Forelimb muscle (tissue), 1 donor: ENCODE results near the gene CNKSR3. TPM values are rescaled to one million over a fixed set of nuclear protein-coding genes. Genes with fewer than 3 reads are reported as not detected.

Experiments
- DNase-seq: peaks from one replicate; pipeline ENCODE4 v3.0.0-alpha.2; 2013; ENCODE audit warnings: low read depth
- polyA plus RNA-seq: library from polyadenylated mRNA; unstranded; fragments of 120-200 nt; gene quantifications from one replicate; pipeline ENCODE4 v1.2.1, GENCODE V29; 2013; ENCODE audit not compliant: insufficient read length

The CNKSR3 gene
- polyA plus RNA-seq, 1 donor: 13.4 TPM

DNA sequence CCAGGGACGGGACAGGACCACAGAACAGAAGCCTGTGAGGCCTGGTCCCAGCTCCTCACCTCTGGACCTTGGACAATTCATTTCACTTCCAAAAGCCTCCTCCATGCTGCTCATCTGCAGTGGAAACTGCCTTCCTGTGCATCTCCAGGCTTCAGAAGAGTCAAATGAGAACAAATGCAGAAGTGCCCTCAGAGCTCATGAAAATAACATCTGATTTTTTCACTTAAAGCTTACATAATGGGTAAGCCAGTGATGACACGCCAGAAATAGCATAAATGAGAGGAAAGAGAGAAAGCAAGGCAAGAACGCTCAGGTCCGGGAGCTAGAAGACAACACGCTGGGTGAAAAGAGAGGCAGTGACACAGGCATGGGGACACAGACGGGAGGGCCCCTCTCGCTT is 7.9 kb downstream of the CNKSR3 start:
- DNase-seq: no peak

DNA sequence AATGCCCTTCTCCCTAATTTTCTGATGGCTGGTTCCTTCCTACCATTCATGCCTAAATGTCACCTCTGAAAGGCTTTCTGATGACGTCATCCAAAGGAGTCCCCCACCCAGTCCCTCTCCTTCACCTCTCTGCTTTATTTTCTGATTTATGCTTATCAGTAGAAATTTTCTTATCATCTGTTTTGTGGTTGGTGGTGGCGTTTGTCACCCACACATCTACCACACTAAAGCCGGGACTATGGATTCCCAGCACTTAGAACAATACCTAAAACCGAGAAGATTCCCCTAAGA is 9.0 kb downstream of the CNKSR3 start:
- no peak for DNase-seq

DNA sequence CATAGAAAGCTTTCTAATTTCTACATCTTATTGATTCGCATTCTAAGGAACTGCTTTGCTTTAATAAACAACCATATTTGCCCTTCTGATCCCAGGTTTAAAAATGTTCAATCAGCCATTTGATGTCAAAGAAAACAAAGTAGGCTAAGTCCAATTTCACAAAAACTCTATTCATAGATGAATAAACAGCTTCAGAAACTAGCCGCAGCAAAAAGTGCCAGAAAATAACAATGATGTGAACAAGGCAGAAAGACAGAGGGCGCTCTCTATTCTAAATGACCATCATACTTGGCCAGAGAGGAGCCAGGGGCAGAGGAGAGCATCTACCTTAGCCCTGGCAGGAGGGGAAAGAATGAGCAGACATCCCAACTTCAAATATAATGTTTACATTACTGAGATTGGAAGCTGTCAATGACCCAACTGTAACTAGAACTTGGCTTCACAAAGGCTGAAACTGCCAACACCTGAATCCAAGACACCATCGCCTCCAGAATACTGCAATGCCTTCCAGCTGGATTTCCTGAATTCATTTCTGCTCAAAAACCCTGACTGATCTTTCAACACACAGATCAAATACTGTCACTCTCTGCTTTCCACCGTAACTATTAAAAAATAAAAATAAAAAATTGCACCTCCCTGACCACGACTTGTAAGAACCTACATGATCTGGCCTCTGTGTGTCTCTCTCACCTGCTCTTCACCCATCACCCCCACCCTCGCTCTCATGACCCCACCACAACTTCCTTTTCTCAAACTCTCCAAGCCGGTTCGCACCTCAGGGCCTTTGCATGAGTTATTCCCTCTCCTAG is 9.5 kb downstream of the CNKSR3 start:
- no peak for DNase-seq

DNA sequence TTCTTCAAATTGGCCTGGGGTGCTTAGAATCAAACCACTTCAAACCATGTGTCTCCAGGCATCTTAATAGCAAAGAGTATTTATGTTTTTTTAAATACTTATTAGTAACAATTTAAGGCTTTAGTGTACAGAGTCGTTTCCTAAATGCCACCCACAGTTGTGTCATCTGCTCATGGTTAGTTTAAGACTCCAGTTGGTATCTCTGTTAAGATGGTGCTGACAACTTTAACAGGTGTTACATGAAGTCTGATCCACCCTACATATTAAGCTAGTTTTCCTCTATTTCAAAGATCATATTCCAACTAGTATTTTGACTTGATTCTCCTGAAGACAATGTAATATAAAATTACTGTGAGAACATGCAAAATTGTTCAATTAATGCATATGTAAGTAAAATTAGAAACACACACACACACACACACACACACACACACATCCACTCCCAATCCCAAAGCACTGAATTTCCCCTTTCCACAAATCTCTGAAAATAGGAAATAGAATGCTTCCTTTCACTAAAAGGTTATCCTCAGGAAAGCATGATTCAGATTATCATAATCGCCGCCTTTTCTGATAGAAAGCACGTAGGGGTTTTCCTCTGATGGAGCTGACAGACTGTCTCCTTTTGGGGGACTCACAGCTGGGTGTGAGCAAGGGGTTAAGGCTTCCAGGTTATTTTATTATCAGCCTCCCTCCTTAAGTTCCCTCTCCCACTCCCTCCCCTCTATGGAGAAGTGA is 10.5 kb downstream of the CNKSR3 start:
- no peak for DNase-seq

DNA sequence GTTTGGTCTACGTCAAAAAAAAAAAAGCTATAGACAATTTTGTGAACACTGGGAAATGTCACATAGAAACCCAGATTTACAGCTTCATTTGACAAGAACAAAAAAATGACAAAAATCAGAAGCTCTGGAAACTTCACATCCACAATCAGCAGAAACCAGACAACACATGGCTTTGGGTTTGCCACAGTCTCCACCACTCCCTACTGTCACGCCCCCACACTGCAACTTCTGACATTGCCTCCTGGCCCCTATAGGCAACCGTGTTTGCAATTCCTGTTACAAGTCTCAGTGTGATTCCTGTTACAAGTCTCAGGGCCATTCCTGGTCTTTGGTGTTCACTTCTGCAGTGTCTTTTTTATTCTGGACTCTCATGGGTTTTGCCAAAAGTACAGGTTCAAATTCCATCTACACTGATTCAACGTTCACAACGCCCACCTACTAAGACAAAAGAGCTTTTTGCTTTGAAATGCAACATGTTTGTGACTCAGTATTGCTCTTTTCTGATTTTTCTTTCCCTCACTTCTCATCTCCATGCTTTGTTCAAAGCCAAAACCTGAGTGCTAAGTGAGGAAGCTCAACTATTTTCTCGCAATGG is 12.0 kb downstream of the CNKSR3 start:
- no peak for DNase-seq

GRCh38 chr6:154496793-154497517 is 13.5 kb downstream of the CNKSR3 start:
- no peak for DNase-seq

DNA sequence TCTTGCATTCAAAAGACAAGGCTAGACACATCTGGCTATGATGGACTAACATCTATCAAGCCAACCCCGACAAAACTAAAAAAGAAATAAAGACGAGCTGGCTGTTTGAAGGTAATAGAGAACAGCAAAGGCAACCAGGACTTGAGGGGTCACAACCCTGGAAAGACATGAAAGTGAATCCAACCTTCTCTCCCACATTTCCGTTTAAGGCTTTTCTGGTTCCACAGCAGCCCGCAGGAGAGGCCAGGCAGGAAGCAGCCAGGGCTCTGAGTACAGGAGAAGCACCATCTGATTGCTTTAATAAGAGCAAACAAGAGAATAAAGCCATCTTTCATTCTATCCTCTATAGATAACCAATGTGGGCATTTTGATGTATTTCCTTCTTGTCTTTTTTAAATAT is 14.3 kb downstream of the CNKSR3 start:
- no peak for DNase-seq

GRCh38 chr6:154494592-154495311 is 15.7 kb downstream of the CNKSR3 start:
- DNase-seq: no peak

- no peak for DNase-seq
These were observed 18.7 kb downstream of the CNKSR3 start for GRCh38 chr6:154491567-154492470.

DNA sequence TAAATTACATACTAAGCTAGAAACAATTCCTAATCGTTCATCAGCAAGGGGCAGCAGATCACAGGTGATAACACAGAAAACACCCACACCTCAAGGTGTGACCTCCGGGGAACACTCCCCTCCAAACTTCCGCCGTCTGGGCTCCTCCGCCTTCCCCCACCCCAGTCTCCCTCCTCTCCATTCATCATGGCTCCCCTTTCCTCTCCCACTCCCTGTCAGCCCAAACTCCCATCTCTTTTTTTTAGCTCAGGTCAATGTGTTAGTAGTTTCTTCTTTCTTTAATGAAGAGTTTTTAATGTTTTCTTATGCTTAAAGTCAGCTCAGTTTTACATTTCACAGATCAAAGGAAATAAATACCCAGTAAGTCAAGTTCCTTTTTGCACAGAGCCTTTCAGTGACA is 20.7 kb downstream of the CNKSR3 start:
- DNase-seq: no peak

DNA sequence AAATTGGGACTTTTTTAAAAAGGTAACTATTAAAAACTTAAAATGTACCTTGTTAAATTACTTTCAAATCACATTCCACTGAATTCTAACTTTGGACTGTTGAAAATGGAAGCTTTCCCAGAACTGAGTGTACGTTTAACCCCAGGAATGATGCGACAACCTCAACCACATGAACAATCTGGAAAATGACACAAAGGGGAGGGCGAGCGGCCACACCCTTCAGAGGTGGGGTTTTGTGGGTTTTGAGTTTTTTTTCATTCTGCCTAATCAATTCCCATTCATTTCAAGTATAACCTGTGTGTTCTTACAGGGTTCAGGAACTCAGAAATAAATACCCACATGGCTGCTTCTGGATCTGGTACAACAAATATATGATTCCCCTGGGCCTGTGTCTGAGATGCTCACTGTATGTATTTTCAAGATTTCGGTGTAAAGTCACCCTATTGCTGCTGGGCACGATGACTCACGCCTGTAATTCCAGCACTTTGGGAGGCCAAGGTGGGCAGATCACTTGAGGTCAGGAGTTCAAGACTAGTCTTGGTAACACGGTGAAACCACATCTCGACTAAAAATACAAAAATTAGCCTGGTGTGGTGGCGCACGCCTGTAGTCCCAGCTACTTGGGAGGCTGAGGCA is 21.6 kb downstream of the CNKSR3 start:
- no peak for DNase-seq

DNA sequence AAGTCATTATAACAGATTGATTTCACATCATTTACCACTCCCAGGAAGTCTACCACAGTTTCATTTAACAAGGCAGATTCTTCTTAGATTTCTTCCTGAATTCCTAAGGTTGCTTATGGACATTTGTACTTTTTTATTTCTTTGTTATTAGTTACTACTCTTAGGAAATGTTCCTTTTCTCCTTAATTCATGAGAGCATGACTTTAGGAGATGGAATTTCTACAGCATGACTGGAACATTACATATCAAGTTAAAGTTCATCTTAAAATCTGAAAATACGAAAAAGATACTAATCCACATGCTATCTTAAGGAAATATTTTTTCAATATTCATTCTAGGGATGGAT is 22.3 kb downstream of the CNKSR3 start:
- no peak for DNase-seq

DNA sequence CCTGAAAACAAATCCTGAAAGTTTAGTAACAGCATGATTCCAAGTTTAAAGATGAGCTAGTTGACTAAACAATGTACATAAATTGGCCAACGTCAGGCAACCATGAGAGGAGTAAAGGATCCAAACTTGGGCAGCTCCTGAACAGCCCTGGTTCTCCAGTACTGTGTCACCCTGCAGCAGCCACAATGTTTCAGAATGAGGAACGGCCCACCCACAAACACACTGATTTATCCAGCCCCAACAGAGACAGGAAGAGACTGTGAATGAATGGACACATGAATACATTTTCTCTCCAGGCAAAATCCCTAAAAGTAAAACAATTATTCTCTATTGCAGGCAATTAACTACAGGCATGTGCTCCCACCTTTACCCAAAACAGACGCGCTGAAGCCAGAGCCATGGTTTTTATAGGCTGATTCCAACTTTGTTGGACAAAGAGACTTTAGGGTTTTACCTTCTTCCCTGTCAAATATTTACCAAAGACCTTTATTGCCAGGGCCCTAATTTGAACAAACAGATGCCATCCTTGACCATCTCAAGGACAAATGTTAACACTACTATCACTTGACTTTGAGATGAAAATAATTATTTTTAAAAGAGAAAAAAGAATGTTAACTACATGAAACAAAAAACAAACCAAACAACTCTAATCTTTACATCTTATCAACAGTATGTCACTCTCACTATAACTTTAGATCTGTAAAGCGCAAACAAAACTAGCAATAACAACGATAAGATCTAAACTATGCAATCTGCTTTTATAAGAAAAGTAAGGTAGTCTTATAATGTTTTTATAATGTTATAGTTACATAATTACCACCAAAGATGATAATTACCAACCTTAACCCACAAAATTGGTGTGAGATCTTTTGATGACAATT is 22.9 kb downstream of the CNKSR3 start:
- no peak for DNase-seq

DNA sequence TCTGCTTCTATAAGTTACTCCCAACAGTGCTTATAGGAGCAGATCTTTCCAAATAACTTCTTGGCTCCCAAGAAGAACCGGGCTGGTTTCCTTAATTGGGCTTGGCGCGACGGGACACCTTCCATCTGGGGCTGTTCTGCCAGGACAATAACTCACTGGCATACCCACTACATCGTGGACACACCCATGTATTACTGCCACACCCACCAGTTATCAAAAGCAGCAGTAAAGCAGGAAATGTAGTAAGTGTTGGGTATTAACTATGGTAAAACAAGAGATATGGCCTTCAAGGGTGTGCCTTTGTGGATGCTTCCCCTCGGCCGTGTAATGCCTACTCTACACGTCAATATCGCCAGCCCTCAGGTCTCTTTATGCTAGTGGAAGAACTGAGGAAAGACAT is 24.7 kb downstream of the CNKSR3 start:
- DNase-seq: no peak

DNA sequence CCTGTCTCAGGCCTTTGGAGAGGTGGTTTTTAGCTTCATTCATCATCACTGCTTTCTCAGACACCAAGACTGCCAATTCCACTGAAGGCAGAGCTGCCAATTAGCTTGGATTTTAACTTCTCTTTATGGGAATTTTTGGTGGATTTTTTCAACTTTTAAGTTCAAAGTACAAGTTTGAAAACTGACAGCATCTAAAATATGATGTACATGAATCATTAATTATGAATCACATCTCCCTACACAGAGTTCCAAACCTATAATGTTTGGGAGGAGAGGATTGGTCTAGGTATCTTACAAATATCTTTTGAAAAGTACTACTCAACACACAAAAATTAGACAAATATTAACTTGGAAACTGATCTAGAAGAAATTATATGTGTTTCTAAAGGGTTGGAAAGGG is 25.5 kb downstream of the CNKSR3 start:
- no peak for DNase-seq

DNA sequence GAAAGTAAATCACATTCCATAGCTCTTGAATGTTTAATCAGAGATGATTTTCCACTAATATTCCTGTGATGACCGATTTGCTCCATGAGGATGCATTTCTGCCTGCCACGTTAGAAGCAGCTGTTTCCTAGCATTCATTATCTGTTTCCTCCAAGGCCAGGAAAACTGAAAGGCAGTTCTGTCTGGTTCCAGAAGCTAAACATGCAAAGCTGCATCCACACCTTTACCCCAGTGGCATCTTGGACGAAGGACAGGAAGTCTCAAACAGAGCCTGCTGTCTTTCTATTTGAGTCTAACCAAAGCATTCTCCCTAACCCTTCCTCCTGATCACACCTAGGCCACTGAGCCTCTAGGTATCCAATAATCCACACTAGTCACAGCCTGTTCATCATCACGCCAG is 27.6 kb downstream of the CNKSR3 start:
- peak; percentile 58 for DNase-seq

GRCh38 chr6:154481521-154482013 is 28.9 kb downstream of the CNKSR3 start:
- DNase-seq: no peak

DNA sequence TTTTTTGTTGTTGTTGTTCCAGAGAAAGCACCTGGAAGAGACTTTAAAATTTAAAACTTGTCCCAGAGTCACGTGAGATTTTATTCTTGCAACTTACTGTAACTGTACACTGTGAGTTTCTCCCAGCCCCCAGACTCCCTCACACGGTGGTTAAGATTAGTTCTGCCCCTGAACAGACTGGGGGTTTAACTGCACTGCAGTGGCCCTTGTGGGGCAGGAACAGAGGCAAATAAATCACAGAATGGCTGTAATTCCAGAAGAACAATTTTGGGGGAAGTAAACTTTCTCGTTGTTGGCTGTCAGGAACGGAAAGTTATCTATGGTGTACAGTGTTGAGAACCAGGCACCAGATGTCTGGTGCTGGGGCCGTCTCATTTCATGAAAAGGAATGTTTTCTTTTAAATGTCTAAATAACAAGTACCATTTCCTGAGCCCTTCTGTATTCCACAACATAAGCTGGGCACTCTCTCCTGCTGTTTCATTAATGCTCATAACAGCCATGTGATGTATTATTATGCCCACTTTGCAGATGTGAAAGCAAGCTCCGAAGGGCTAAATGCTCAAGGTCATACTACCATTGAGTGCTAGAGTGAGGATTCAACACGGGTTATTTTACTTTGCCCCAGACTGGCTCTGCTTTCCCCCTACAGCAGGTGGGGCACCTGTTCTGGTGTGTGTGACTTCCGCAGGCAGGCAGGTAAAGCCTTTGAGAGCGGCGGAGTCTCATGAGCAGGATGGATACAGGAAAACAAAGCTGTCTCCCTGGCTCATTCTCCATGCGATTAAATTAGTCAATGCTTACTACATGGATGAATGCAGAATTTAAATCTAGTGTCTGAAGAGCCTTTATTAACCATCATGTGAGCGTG is 30.5 kb downstream of the CNKSR3 start:
- DNase-seq: no peak
